ENCODE measurements around the gene POLRMT. TPM values are rescaled to one million over a fixed set of nuclear protein-coding genes. Genes with fewer than 3 reads are reported as not detected.
A peak's percentile ranks its signal among the peaks of the same experiment; 100 is the strongest.

The POLRMT gene
- total RNA-seq, 4 donors from 2014 or later: 22.1 to 39.5 (median 28.1) TPM

GRCh38 chr19:570937-571565 is 62.3 kb downstream of the POLRMT start:
- H3K4me3 ChIP-seq: peak overlapping the region; percentile 34 to 87
- no peak for TF ChIP-seq EP300 (IDR thresholded peaks at IDR 0.05)
- no peak for TF ChIP-seq POLR2AphosphoS5 (IDR thresholded peaks at IDR 0.05)
- TF ChIP-seq POLR2A (IDR thresholded peaks at IDR 0.05): no peak
- TF ChIP-seq CTCF (IDR thresholded peaks at IDR 0.05): no peak
- 2 to 5% methylated on average over 23 to 25 of the region's 45 CpGs for WGBS, 2 donors (ENCODE audit: low coverage in 1 of 2)
- no peak for ATAC-seq
- no peaks in the 10 kb centered on the region for H3K9me3 ChIP-seq
- peaks cover 0 to 44% (median 30%) of the 10 kb centered on the region in 3 donors for H3K4me1 ChIP-seq
- H3K36me3 ChIP-seq: no peaks in the 10 kb centered on the region
- peak overlapping the region in 3 of 4 donors; percentile 91 to 95 (median 93) for H3K27ac ChIP-seq
- no peaks in the 10 kb centered on the region for H3K27me3 ChIP-seq

- no peak for TF ChIP-seq POLR2AphosphoS5 (IDR thresholded peaks at IDR 0.05)
- Histone ChIP-seq H3K27ac (no peak overlapping the region), H3K4me3 (no peak overlapping the region), H3K9me3 (no peaks in the 10 kb centered on the region), H3K27me3 (no peaks in the 10 kb centered on the region), H3K4me1 (peaks cover 0 to 36% (median 22%) of the 10 kb centered on the region in 3 donors), H3K36me3 (no peaks in the 10 kb centered on the region)
- no peak for ATAC-seq
- 86% methylated on average over 14 of the region's 25 CpGs; no CpG with 5 or more reads in 1 of the 2 donors for WGBS, 2 donors (ENCODE audit: low coverage in 1 of 2)
Measured at GRCh38 chr19:570251-570686, 63.1 kb downstream of the POLRMT start.

GRCh38 chr19:567296-567900 is 65.9 kb downstream of the POLRMT start:
- WGBS, 2 donors (ENCODE audit: low coverage in 1 of 2): 90 to 95% methylated on average over 8 to 14 of the region's 22 CpGs
- Histone ChIP-seq H3K27me3 (no peaks in the 10 kb centered on the region), H3K4me3 (no peak overlapping the region), H3K4me1 (peaks cover 0 to 12% (median 4%) of the 10 kb centered on the region in 3 donors), H3K27ac (no peak overlapping the region), H3K9me3 (no peaks in the 10 kb centered on the region), H3K36me3 (no peaks in the 10 kb centered on the region)
- TF ChIP-seq EP300 (IDR thresholded peaks at IDR 0.05) (no peak), POLR2A (IDR thresholded peaks at IDR 0.05) (no peak), CTCF (IDR thresholded peaks at IDR 0.05) (no peak), POLR2AphosphoS5 (IDR thresholded peaks at IDR 0.05) (no peak)
- ATAC-seq: no peak

Other genes starting within 250 kb of the POLRMT start
- 1 to 10 TPM in 1 of 4 donors, under 1 TPM in 2, not detected in 1; 0.19 to 2.7 (median 0.67) TPM for gene C2CD4C, start 224.4 kb downstream of the POLRMT start, total RNA-seq
- gene SHC2, start 172.5 kb downstream of the POLRMT start, total RNA-seq: 10 to 100 TPM; 14.7 to 24.6 (median 20.4) TPM
- gene MADCAM1, start 137.1 kb downstream of the POLRMT start, total RNA-seq: under 1 TPM in 3 of 4 donors, not detected in 1; 0.20 to 0.46 (median 0.40) TPM
- 10 to 100 TPM; 50.3 to 83.9 (median 69.7) TPM for gene TPGS1, start 126.0 kb downstream of the POLRMT start, total RNA-seq
- gene CDC34, start 101.8 kb downstream of the POLRMT start, total RNA-seq: 10 to 100 TPM; 43.2 to 86.9 (median 70.2) TPM
- 1 to 10 TPM in 1 of 4 donors, under 1 TPM in 1, not detected in 2; 0.62 to 1.8 TPM for gene GZMM, start 89.5 kb downstream of the POLRMT start, total RNA-seq
- 100 to 1,000 TPM; 347 to 450 (median 384) TPM for gene BSG, start 60.9 kb downstream of the POLRMT start, total RNA-seq
- under 1 TPM; 0.12 to 0.27 (median 0.21) TPM for gene HCN2, start 43.7 kb downstream of the POLRMT start, total RNA-seq
- 1 to 10 TPM in 3 of 4 donors, under 1 TPM in 1; 0.67 to 4.7 (median 1.2) TPM for gene FGF22, start 6.3 kb upstream of the POLRMT start, total RNA-seq
- 10 to 100 TPM; 47.7 to 57.9 (median 52.0) TPM for gene RNF126, start 29.7 kb upstream of the POLRMT start, total RNA-seq
- gene FSTL3, start 42.9 kb upstream of the POLRMT start, total RNA-seq: 100 to 1,000 TPM; 105 to 200 (median 133) TPM
- gene PRSS57, start 61.9 kb upstream of the POLRMT start, total RNA-seq: not detected
- 100 to 1,000 TPM in 1 of 4 donors, 10 to 100 TPM in 3; 21.5 to 111 (median 53.0) TPM for gene PALM, start 75.4 kb upstream of the POLRMT start, total RNA-seq
- gene MISP, start 117.6 kb upstream of the POLRMT start, total RNA-seq: under 1 TPM in 1 of 4 donors, not detected in 3; 0.52 TPM
- 10 to 100 TPM; 68.6 to 95.6 (median 79.3) TPM for gene PTBP1, start 163.9 kb upstream of the POLRMT start, total RNA-seq
- not detected for gene PLPPR3, start 188.4 kb upstream of the POLRMT start, total RNA-seq
- under 1 TPM in 1 of 4 donors, not detected in 3; 0.40 TPM for gene AZU1, start 194.3 kb upstream of the POLRMT start, total RNA-seq
- gene PRTN3, start 207.5 kb upstream of the POLRMT start, total RNA-seq: not detected
- 1 to 10 TPM in 3 of 4 donors, under 1 TPM in 1; 0.49 to 2.3 (median 1.7) TPM for gene ELANE, start 218.8 kb upstream of the POLRMT start, total RNA-seq
- 1,000 to 10,000 TPM in 1 of 4 donors, 100 to 1,000 TPM in 3; 229 to 1,118 (median 654) TPM for gene CFD, start 226.1 kb upstream of the POLRMT start, total RNA-seq